HEK293 (cell line): ENCODE data around the gene GCH1.

Experiments
- MEIS1 ChIP-seq: sonication (generic); formaldehyde crosslinking; IDR thresholded peaks from 2 replicates; pipeline ENCODE4 v1.8.1; 2022; ENCODE audit warnings: missing genetic modification reagents, mild to moderate bottlenecking, borderline replicate concordance
- ZNF146 ChIP-seq: fragments of 450-650 bp; formaldehyde crosslinking; IDR thresholded peaks from 2 replicates; pipeline ENCODE4 v1.5.1; 2016; ENCODE audit warnings: missing biosample characterization, missing genetic modification characterization
- ZNF2 ChIP-seq: fragments of 450-650 bp; formaldehyde crosslinking; IDR thresholded peaks from 2 replicates; pipeline ENCODE4 v1.5.1; 2016; ENCODE audit warnings: missing biosample characterization, missing genetic modification characterization
- ZNF530 ChIP-seq: fragments of 450-650 bp; formaldehyde crosslinking; IDR thresholded peaks from 2 replicates; pipeline ENCODE4 v1.5.1; 2016; ENCODE audit warnings: low read depth, missing biosample characterization, missing genetic modification characterization
- ZNF558 ChIP-seq: fragments of 450-650 bp; formaldehyde crosslinking; IDR thresholded peaks from 2 replicates; pipeline ENCODE4 v1.5.1; 2016; ENCODE audit warnings: missing biosample characterization, missing genetic modification characterization
- ZNF610 ChIP-seq: fragments of 450-650 bp; formaldehyde crosslinking; IDR thresholded peaks from 2 replicates; pipeline ENCODE4 v1.5.1; 2016; ENCODE audit warnings: missing biosample characterization, missing genetic modification characterization, borderline replicate concordance
- ZNF660 ChIP-seq: fragments of 450-650 bp; IDR thresholded peaks from 2 replicates; pipeline ENCODE4 v1.5.1; 2018; ENCODE audit warnings: missing biosample characterization, mild to moderate bottlenecking, missing genetic modification characterization
- ZNF776 ChIP-seq: fragments of 450-650 bp; formaldehyde crosslinking; IDR thresholded peaks from 2 replicates; pipeline ENCODE4 v1.5.0; 2017; ENCODE audit warnings: missing biosample characterization, missing genetic modification characterization, borderline replicate concordance
- ZNF777 ChIP-seq: fragments of 450-650 bp; formaldehyde crosslinking; IDR thresholded peaks from 2 replicates; pipeline ENCODE4 v1.5.1; 2017; ENCODE audit warnings: missing biosample characterization, missing genetic modification characterization, borderline replicate concordance
- TF ChIP-seq, protein P1 (sequence below): fragments of 450-650 bp; formaldehyde crosslinking; IDR thresholded peaks from 2 replicates; pipeline ENCODE4 v1.5.1; 2017; ENCODE audit warnings: missing biosample characterization, missing genetic modification characterization
- TF ChIP-seq, protein P2 (sequence below): fragments of 450-650 bp; formaldehyde crosslinking; IDR thresholded peaks from 2 replicates; pipeline ENCODE4 v1.5.1; 2016; ENCODE audit warnings: missing biosample characterization, missing genetic modification characterization
- TF ChIP-seq, protein P3 (sequence below): fragments of 450-650 bp; formaldehyde crosslinking; IDR thresholded peaks from 2 replicates; pipeline ENCODE4 v1.5.1; 2016; ENCODE audit warnings: missing biosample characterization, missing genetic modification characterization

DNA sequence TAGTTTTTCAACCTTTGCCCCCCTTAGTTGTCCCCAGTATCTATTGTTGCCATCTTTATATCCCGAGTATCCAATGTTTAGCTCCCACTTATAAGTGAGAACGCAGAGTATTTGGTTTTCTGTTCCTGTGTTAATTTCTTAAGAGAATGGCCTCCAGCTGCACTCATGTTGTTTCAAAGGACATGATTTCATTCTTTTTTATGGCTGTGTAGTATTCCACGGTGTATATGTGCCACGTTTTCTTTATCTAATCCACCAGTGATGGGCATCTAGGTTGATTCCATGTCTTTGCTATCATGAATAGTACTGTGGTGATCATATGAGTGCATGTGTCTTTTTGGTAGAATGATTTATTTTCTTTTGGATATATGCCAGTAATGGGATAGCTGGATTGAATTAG lies 72.0 kb downstream of the GCH1 start:
- TF ChIP-seq ZNF776 (tag by site-specific recombination) = no peak
- TF ChIP-seq, protein P1, sequence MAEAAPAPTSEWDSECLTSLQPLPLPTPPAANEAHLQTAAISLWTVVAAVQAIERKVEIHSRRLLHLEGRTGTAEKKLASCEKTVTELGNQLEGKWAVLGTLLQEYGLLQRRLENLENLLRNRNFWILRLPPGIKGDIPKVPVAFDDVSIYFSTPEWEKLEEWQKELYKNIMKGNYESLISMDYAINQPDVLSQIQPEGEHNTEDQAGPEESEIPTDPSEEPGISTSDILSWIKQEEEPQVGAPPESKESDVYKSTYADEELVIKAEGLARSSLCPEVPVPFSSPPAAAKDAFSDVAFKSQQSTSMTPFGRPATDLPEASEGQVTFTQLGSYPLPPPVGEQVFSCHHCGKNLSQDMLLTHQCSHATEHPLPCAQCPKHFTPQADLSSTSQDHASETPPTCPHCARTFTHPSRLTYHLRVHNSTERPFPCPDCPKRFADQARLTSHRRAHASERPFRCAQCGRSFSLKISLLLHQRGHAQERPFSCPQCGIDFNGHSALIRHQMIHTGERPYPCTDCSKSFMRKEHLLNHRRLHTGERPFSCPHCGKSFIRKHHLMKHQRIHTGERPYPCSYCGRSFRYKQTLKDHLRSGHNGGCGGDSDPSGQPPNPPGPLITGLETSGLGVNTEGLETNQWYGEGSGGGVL = no peak
- TF ChIP-seq ZNF2 (tag by site-specific recombination) = no peak
- TF ChIP-seq ZNF530 (tag by site-specific recombination) = no peak
- TF ChIP-seq, protein P2, sequence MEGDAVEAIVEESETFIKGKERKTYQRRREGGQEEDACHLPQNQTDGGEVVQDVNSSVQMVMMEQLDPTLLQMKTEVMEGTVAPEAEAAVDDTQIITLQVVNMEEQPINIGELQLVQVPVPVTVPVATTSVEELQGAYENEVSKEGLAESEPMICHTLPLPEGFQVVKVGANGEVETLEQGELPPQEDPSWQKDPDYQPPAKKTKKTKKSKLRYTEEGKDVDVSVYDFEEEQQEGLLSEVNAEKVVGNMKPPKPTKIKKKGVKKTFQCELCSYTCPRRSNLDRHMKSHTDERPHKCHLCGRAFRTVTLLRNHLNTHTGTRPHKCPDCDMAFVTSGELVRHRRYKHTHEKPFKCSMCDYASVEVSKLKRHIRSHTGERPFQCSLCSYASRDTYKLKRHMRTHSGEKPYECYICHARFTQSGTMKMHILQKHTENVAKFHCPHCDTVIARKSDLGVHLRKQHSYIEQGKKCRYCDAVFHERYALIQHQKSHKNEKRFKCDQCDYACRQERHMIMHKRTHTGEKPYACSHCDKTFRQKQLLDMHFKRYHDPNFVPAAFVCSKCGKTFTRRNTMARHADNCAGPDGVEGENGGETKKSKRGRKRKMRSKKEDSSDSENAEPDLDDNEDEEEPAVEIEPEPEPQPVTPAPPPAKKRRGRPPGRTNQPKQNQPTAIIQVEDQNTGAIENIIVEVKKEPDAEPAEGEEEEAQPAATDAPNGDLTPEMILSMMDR (tag by site-specific recombination) = no peak
- TF ChIP-seq ZNF777 = no peak
- no peak for TF ChIP-seq ZNF660 (tag by site-specific recombination)
- peak; percentile 67; the same call in 1 of the 2 replicates for TF ChIP-seq ZNF146 (tag by site-specific recombination)
- no peak for TF ChIP-seq ZNF610 (tag by site-specific recombination)
- no peak for TF ChIP-seq MEIS1 (CRISPR knock-in tag)
- no peak for TF ChIP-seq ZNF558 (tag by site-specific recombination)
- TF ChIP-seq, protein P3, sequence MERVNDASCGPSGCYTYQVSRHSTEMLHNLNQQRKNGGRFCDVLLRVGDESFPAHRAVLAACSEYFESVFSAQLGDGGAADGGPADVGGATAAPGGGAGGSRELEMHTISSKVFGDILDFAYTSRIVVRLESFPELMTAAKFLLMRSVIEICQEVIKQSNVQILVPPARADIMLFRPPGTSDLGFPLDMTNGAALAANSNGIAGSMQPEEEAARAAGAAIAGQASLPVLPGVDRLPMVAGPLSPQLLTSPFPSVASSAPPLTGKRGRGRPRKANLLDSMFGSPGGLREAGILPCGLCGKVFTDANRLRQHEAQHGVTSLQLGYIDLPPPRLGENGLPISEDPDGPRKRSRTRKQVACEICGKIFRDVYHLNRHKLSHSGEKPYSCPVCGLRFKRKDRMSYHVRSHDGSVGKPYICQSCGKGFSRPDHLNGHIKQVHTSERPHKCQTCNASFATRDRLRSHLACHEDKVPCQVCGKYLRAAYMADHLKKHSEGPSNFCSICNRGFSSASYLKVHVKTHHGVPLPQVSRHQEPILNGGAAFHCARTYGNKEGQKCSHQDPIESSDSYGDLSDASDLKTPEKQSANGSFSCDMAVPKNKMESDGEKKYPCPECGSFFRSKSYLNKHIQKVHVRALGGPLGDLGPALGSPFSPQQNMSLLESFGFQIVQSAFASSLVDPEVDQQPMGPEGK = no peak
